Thoracic aorta (tissue), 2 donors: ENCODE results near the gene CEP104. TPM values are rescaled to one million over a fixed set of nuclear protein-coding genes. Genes with fewer than 3 reads are reported as not detected.

ENCODE experiments used
- ATAC-seq: fragments of 150-250 bp; one replicate; pipeline ENCODE4 v1.8.0; 2017; ENCODE audit warnings: low read depth; ENCODE audit not compliant: insufficient number of reproducible peaks, low FRiP score
- DNase-seq: peaks from one replicate; pipeline ENCODE4 v3.0.0-alpha.2; 2020; ENCODE audit warnings: low spot score
- H3K27ac ChIP-seq, 2 donors: fragments of 200-600 bp; sonication (generic); 1 replicate in 1 of 2; 2 replicates in 1 of 2; pipeline ENCODE4 v1.5.1; 2016; ENCODE audit warnings: mild to moderate bottlenecking in 2 of 2, moderate library complexity in 2 of 2
- H3K27me3 ChIP-seq: fragments of 200-600 bp; sonication (generic); replicated peaks from 2 replicates; pipeline ENCODE4 v1.6.0; 2016; ENCODE audit warnings: mild to moderate bottlenecking; ENCODE audit not compliant: insufficient read depth
- H3K36me3 ChIP-seq: fragments of 200-600 bp; sonication (generic); one replicate; pipeline ENCODE4 v1.5.1; 2016
- H3K4me1 ChIP-seq, 2 donors: fragments of 200-600 bp; sonication (generic); 1 replicate in 1 of 2; 2 replicates in 1 of 2; pipeline versions ENCODE4 v1.5.1 to v1.6.0; 2016; ENCODE audit warnings: low read depth in 2 of 2, mild to moderate bottlenecking in 1 of 2; ENCODE audit not compliant: control insufficient read depth in 1 of 2
- H3K4me3 ChIP-seq: fragments of 200-600 bp; sonication (generic); 2 replicates; pipeline ENCODE4 v1.5.1; 2016; ENCODE audit warnings: mild to moderate bottlenecking
- H3K9me3 ChIP-seq: fragments of 200-600 bp; sonication (generic); 2 replicates; pipeline ENCODE4 v1.5.1; 2016
- total RNA-seq, 2 donors: library from RNA; depleted of rRNA; stranded (reverse); fragments of >200 nt; gene quantifications; one replicate each; pipeline versions ENCODE4 v1.1.0 to v1.2.3, GENCODE V29; 2016
- TF ChIP-seq, protein P1 (sequence below): fragments of 200-600 bp; sonication (generic); IDR thresholded peaks from one replicate; pipeline ENCODE4 v1.5.1; 2019; ENCODE audit warnings: antibody characterized with exemption

CEP104 gene
- total RNA-seq, 2 donors from 2014 or later: 27.3 to 59.2 TPM

DNA sequence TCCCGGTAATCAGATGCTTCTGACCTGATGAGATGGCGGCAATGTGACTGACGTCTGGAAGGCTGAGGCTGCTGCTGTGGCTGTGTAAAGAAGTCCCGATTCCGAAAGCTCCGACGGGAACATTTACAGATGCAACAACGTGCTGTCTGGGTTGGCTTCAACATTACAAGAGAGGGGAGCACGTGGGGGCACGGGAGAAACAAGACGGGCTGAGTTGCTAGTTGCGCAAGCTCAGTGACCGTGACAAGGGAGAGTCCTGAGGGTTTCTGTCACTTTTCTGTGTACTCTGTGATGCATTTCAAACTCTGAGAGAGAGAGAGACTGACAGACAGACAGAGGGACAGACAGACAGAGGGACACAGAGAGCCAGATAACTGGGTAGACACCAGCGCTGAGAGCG is 35.1 kb downstream of the CEP104 start:
- H3K27me3 ChIP-seq: no peaks in the 10 kb centered on the region
- H3K4me3 ChIP-seq: no peak overlapping the region
- TF ChIP-seq, protein P1, sequence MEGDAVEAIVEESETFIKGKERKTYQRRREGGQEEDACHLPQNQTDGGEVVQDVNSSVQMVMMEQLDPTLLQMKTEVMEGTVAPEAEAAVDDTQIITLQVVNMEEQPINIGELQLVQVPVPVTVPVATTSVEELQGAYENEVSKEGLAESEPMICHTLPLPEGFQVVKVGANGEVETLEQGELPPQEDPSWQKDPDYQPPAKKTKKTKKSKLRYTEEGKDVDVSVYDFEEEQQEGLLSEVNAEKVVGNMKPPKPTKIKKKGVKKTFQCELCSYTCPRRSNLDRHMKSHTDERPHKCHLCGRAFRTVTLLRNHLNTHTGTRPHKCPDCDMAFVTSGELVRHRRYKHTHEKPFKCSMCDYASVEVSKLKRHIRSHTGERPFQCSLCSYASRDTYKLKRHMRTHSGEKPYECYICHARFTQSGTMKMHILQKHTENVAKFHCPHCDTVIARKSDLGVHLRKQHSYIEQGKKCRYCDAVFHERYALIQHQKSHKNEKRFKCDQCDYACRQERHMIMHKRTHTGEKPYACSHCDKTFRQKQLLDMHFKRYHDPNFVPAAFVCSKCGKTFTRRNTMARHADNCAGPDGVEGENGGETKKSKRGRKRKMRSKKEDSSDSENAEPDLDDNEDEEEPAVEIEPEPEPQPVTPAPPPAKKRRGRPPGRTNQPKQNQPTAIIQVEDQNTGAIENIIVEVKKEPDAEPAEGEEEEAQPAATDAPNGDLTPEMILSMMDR: no peak
- DNase-seq (no peak), ATAC-seq (no peak)
- peaks cover 45% of the 10 kb centered on the region for H3K36me3 ChIP-seq
- H3K27ac ChIP-seq: no peak overlapping the region
- no peaks in the 10 kb centered on the region for H3K4me1 ChIP-seq
- no peaks in the 10 kb centered on the region for H3K9me3 ChIP-seq

DNA sequence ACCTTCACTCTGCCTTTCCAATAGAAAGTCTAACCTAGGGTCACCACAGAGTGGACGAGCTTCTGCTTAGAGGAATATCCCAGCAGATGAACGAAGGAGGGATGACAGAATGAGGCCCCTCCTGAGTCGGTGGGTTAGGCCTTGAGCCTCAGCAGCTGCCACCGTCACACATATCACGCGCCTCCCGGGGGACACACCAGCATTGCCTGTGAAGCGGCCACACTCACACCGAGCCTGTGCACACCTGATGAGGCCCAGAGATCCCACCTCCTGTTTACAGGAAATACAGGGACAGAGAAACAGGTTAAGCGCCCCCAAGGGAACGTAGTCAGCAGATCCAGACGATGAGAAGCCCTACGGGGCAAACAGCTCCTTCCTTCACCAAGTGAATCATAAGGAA is 35.6 kb downstream of the CEP104 start:
- Histone ChIP-seq H3K4me3 (no peak overlapping the region), H3K9me3 (no peaks in the 10 kb centered on the region), H3K36me3 (peaks cover 45% of the 10 kb centered on the region), H3K27me3 (no peaks in the 10 kb centered on the region), H3K4me1 (no peaks in the 10 kb centered on the region), H3K27ac (no peak overlapping the region)
- no peak for DNase-seq
- TF ChIP-seq, protein P1: no peak
- no peak for ATAC-seq

DNA sequence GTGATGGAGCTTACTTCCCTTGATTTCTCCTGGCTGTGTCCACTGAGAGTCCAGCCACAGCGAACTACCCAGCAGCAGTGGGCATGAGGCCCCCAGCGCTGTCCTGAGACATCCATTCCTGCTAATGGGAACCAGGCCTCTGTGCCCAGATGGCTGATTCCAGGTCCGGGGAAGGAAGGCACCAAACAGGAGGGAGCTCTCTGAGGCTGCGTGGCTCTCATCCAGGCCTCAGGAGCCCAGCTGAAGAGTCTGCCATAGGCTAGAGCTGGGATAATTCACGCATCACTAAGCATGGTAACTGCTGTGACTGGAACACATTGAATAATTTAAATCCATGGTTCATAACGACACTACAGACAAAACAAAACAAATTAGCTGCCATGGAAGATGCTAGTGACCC is 36.0 kb downstream of the CEP104 start:
- Histone ChIP-seq H3K27me3 (no peaks in the 10 kb centered on the region), H3K4me3 (no peak overlapping the region), H3K27ac (no peak overlapping the region), H3K4me1 (no peaks in the 10 kb centered on the region), H3K36me3 (peaks cover 44% of the 10 kb centered on the region), H3K9me3 (no peaks in the 10 kb centered on the region)
- TF ChIP-seq, protein P1: no peak
- no peak for ATAC-seq
- DNase-seq: no peak

DNA sequence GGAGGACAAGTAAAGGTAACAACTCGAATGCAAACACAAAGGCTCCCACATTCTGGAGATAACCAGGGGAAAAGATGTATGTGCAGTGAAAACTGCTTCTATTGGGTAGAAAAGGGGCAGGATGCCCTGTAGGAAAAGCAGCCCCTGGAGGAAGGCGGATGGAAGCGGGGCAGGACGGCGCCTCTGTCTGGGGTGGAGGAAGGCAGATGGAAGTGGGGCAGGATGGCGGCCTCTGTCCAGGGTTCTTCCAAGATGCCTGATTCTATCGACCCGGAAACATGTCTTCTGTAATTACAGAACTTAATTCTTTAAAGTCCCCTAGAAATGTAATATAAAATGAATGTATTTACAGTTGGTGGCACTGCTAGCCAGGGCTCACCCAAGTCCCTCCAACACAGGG is 36.7 kb downstream of the CEP104 start:
- no peak overlapping the region for H3K27ac ChIP-seq
- no peaks in the 10 kb centered on the region for H3K27me3 ChIP-seq
- DNase-seq (no peak), ATAC-seq (no peak)
- no peaks in the 10 kb centered on the region for H3K9me3 ChIP-seq
- H3K36me3 ChIP-seq: peaks cover 40% of the 10 kb centered on the region
- no peak overlapping the region for H3K4me3 ChIP-seq
- H3K4me1 ChIP-seq: no peaks in the 10 kb centered on the region
- TF ChIP-seq, protein P1: no peak

DNA sequence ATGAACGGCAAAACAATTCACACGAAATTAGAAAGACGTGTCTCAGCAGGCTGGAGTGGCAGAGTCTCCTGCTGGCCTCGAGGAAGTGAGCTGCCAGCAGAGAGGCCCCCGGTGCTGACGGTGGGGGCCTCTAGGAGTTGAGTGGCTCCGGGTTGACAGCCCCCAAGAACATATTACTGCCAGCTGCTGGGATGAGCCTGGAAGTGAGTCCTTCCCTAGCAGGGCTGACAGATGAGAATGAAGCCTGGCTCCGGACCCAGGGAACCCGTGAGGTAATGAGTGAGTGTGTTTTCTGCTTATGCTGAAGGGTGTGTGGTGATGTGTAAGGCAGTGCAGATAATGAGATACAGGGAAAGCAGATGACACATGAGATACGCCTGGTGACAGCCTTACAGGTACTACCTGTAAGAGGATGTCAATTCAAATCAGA is 37.2 kb downstream of the CEP104 start:
- H3K4me1 ChIP-seq: no peaks in the 10 kb centered on the region
- H3K36me3 ChIP-seq: peaks cover 46% of the 10 kb centered on the region
- ATAC-seq (no peak), DNase-seq (no peak)
- H3K9me3 ChIP-seq: no peaks in the 10 kb centered on the region
- H3K4me3 ChIP-seq: no peak overlapping the region
- TF ChIP-seq, protein P1: no peak
- H3K27ac ChIP-seq: no peak overlapping the region
- no peaks in the 10 kb centered on the region for H3K27me3 ChIP-seq
